AG08396 (cell line): ENCODE data around the gene ICAM1.
A peak's percentile ranks its signal among the peaks of the same experiment; 100 is the strongest.

ENCODE experiments used
- DNase-seq: peaks from one replicate; pipeline ENCODE4 v3.0.0; 2012; ENCODE audit warnings: low spot score, mixed read lengths

Gene ICAM1

DNA sequence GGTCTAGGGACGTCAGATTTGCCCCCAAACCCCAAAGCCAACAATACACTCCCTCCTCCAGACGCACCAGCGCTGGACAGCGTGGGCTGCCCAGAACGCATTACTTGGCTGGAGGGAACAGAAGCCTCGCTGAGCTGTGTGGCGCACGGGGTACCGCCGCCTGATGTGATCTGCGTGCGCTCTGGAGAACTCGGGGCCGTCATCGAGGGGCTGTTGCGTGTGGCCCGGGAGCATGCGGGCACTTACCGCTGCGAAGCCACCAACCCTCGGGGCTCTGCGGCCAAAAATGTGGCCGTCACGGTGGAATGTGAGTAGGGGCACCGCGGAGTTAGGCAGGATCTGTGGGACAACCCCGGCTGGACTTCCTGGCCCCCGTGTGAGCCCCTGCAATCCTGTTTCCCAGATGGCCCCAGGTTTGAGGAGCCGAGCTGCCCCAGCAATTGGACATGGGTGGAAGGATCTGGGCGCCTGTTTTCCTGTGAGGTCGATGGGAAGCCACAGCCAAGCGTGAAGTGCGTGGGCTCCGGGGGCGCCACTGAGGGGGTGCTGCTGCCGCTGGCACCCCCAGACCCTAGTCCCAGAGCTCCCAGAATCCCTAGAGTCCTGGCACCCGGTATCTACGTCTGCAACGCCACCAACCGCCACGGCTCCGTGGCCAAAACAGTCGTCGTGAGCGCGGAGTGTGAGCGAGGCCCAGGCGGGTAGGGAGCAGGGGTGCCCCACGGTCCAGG, 22.9 kb downstream of the ICAM1 start:
- DNase-seq, result no peak

DNA sequence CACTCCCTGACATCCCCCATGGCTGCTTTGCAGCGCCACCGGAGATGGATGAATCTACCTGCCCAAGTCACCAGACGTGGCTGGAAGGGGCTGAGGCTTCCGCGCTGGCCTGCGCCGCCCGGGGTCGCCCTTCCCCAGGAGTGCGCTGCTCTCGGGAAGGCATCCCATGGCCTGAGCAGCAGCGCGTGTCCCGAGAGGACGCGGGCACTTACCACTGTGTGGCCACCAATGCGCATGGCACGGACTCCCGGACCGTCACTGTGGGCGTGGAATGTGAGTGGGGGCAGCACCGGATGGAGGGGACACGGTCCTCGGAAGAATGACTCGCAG, 23.4 kb downstream of the ICAM1 start:
- DNase-seq, result no peak

DNA sequence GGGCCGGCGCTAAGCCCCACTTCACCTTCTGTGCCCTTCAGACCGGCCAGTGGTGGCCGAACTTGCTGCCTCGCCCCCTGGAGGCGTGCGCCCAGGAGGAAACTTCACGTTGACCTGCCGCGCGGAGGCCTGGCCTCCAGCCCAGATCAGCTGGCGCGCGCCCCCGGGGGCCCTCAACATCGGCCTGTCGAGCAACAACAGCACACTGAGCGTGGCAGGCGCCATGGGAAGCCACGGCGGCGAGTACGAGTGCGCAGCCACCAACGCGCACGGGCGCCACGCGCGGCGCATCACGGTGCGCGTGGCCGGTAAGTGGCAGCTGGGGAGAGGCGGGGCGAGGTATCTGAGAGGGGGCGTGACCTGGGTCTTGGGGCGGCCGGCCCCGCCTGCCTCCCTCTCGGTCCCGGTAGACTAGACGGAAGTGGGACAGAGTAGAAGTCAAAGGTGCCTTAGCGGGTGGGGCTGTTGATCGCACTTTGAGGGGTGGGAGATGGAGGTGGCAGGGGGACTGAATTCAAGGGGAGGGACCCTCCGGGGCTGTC, 24.5 kb downstream of the ICAM1 start:
- DNase-seq, result no peak

DNA sequence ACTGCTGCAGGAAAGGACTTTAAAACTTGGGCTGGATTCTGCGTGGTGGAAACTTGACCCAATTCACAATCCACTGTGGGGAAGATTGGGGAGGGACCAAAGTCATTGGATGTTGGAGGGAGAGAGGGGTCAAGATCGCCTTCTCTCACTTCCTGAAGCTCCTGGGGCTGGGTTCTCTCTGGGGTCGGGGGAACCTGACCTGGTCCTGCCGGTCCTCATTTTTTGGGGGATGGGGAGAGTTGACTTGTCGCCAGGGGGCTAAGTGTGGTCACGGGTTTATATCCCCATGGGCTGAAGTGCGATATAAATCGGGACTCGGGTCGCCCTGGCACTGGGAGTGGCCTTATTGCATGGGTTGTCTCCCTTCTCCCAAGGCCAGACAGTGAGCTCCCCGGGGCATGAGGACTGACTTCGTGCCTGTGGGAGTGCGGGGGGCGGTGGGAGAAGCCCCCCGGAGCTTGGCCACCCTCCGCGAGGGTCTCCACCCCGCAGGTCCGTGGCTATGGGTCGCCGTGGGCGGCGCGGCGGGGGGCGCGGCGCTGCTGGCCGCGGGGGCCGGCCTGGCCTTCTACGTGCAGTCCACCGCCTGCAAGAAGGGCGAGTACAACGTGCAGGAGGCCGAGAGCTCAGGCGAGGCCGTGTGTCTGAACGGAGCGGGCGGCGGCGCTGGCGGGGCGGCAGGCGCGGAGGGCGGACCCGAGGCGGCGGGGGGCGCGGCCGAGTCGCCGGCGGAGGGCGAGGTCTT, 25.1 kb downstream of the ICAM1 start:
- DNase-seq, result no peak

DNA sequence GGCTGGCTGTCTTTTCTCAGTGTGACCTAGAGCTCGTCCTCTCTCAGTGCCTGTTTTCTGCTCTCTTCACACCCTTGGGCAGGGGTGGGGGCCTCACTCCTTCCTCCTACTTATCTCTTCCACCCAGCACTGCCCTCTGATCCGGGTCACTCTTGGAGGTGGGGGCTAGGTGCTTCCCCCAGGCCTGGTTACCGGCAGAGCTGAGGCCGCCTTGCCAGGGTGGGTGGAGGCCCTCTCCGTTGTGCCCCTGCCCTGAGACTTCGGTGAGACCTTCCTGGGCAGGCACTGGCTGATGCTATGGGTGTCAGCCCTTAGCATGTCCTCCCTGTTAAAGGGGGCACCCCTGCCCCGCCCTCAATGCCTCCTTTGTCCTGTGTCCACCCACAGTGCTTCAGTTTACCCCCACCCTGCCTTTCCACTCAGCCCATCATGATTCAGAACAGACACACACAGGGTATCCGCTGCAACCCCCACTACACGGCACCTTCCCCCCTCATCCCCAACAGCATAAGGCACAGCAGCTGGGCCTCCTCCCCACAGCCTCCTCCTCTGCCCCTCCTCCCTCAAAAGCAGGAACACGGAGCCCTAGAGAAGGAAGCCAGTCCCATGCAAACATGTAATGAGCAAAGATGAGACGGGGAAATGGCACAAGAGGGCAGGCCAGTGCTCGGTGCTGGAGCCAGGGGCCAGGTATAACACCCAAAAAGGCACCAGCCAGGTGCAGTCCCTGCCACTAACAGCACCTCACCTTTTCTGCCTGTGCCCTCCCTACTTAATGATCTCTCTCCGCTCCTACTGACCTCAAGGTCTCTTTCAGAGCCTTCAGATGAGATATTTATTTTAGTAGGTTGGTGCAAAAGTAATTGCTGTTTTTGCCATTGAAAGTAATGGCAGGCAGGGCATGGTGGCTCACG, 28.9 kb downstream of the ICAM1 start:
- DNase-seq, result no peak

DNA sequence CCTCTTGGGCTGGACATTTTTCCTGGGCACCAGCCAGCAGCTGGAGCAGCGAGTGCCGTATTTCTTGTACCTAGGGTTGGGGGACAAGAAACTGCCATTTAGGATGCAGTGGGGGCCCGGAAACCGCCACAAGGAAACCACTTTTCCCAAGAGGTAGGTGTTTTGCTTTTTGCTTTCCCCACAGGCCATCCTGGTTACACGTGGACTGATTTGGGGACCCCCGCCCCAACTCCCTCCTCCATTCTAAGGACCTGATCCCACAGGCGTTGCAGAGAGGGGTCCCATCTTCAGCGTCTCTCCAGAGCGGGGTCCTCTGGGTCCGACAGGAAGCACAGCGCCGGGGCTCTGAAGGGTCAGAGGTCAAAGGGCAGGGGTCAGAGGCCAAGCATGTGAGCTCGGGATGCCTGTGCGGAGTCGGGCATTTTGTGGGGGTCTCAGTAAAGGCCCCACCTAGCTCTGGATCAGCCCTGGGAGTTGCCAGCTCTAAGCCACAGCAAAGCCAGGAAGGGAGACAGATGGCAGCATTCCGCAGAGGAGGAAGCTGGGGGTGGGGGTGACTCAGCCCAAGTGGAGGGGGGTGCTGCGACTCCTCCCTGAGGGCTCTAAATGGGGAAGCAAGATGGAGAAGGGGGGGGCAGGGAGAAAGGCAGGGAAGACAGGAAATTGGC, 34.4 kb downstream of the ICAM1 start:
- DNase-seq, result no peak

DNA sequence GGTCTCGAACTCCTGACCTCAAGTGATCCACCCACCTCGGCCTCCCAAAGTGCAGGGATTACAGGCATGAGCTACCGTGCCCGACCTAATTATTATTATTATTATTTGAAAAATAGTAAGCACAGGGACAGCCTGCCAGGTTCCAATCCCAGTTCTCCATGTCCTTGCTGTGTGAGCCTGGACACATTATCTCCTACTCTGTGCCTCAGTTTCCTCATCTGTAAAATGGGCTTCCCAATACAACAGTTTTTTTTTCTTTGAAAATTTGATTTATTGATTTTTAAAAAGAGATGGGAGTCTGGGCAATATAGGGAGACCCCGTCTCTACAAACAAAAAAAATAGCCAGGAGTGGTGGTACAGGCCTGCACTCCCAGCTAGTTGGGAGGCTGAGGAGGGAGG, 35.4 kb downstream of the ICAM1 start:
- no peak for DNase-seq

DNA sequence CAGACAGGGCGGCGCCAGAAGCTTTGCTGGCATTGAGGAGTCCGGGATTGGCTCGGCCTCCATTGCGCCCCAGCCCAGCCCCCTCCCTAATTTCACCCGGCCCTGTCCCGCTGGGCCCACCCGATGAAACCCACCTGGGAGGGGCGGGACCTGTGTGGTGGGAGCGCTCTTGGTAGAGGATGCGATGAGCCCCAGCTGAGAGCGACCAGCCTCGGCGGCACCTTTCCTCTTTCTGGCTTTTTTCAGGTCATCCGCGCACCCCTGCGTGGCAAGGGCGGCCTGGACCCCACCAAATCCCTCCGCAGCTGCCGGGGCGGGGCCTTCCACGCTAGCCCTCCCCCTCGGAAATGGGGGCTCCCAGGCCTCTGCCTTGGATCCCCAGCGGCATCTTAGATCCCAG, 38.5 kb downstream of the ICAM1 start, which contains the start of gene ZGLP1:
Gene ZGLP1 (minus strand): TSS at position 393 of the 400 bp plus-strand sequence.
- no peak for DNase-seq

DNA sequence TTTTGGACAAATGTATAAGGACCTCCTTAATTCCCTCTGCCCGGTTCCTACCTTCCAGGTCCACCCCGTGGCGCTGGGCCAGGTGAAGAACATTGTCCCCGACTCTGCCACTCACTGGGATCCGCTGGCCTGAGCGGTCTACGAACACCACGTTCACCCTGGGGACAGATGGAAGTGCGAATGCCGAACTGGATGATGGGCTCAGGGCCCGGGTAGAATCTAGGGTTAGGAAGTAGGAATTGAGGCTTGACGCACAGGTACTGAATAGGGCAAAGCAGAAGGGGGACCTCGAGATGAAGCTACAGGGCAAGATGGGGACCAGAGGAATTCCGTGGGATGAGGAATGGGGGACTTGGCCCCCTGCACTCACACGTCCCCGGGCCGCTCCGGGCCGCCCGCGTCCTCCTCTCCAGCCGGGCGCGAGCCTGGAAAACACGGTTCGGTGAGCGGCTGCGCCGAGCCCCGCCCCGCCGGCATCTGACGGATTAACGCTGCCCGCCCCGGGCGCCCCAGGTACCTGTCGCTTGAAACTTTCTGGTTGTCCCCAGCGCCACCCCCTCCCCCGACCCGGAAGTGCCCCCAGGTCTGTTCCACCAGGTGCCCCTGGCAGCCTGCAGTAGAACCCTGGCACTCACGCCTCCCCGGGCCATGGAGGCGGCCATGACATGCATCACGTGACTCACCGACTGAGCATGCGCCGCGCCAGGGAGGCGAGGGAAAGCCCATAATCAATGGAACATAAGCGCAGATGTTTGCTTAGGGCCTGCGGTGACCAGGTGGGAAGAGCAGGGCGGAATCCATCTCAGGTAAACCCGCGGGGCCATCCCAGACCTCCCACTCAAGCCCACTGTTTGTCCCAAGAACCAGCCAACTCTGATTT, 44.7 kb downstream of the ICAM1 start, which contains the start of gene FDX2:
Gene FDX2 (minus strand): TSS at position 681 of the 880 bp plus-strand sequence. CDS start 19 bp downstream, at position 662.
- DNase-seq, result peak; percentile 96

DNA sequence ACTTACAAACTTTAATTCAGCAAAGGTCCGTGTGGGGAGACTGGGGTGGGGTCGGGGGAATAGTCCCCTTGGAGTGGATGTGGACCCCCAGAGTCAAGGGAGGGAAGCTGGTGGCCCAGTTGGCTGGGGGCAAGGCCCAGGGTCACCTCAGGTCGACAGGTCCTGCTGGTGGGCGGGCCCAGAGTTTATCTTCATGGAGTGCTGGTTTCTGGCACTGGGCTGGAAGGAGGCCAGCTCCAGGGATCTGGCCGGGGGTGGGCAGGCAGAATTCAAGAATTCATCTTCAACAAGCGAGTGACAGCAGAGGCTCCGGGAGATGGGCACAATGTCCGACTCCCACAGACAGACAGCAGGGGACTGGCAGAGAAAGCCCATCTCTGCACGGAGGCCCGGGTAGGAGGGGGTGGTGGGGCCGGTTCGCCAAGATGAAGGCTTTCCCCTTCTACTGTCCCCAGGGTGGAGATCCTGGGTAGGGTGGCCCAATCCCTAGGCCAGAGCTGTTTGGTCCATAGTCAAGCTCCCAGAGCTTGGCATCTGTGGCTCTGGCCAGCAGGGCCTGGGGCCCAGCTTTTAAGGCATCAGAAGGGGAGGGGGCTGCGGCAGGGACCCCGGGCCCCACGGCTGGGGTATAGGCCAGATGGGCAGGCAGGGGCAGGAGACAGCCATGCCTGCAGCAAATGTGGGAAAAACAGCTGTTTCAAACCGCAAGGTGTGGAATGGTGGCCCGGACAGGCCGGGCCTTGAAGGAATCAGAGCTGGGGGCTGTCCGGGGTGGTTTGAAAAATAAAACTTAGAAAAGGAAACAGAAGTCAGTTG, 45.5 kb downstream of the ICAM1 start:
- no peak for DNase-seq

DNA sequence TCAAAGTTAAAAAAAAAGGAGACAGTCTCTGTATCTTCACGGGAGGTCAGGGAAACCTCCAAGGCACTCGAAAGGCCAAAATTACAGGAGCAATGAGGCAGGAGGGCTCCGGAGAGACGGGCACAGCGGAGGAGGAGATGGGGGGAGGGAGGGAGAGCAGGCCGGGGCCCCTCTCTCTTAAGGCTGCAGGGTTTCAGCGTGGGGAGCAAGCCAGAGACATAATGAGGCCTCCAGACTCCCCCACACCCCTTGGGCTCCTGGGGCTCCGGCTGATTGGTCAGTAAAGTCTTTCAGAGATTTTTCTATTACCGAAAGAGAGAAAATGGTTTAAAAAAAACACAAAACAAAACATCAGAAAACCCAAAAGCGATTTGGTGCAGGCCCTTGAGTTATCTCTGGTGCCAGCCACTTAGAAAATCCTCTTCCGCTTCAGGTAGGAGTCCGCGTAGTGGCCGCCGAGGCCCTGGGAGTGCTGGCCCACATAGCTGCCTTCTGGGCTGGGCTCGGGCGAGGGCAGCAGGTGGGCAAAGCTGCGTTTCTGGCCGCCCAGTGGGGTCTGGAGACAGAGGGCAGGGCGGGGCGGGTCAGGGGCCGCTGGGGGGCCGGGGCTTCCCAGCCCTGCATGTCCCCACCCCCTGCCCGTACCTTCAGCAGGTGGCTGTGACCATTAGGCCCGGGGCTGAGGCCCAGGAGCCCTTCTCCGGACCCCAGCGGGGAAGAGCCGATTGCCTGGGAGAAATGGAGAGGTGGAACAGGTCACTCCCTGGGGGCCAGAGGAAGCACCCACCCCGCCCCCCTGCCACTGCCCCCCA, 46.3 kb downstream of the ICAM1 start:
- DNase-seq, result no peak

DNA sequence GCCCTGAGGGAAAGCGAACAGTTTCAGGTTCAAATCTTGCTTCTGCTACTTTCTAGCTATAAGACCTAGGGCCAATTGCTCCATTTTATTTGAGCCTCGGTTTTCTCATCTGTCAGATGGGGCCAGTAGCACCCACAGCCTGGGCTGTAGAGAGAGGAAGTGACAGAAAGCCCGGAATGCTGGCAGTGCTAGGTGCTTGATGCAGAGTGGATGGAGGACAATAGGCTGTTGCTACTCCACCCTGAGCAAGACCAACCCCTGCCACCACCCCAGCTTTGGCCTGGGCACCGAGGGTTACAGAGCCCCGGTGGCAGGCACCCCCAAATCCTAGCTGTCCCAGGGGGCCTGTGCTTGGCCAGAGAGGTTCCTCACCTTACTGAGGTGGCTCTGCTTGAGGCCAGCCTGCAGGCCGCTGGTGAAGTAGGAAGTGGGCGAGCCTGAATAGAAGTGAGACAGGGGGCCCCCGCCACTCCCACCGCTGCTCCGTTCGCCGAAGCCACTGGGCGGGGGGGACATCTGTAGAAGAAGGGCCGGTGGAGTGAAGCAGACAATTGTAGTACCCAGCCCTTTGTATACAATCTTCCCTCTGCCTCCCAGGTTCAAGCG, 47.0 kb downstream of the ICAM1 start:
- DNase-seq, result no peak

DNA sequence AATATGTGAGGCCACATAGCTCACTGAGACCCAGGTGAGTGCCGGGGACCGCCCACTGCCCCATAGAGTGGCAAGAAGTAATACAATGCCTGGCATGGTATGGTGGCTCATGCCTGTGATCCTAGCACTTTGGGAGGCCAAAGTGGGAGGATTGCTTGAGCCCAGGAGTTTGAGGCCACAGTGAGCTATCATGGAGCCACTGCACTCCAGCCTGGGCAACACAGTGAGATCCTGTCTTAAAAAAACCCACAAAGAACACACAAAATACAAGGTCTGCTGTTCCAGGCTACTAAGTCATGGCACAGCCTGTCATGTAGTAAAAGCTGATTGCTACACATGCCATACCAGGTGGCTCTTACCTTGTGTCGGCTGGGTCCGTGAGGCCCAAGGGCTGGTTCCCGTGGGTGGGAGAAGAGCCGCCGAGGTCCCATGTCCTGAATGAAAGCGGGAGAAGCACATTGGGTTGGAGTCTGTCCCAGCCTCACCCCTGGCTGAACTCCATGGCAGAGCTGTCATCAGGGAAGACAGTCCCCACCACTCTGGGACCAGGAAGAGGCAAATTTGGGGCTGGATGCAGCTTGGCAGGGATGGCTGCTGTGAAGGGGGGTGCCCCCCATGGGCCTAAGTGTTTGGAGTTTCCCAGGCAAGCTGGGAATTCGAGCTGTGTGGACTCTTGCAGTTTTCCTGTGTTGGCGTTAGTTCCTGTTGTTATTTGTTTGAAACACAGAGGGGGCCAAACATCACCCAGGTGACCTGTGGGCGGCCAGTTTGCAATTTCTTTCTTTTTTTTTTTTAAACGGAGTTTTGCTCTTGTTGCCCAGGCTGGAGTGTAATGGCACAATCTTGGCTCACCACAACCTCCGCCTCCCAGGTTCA, 48.1 kb downstream of the ICAM1 start:
- DNase-seq, result peak; percentile 1

DNA sequence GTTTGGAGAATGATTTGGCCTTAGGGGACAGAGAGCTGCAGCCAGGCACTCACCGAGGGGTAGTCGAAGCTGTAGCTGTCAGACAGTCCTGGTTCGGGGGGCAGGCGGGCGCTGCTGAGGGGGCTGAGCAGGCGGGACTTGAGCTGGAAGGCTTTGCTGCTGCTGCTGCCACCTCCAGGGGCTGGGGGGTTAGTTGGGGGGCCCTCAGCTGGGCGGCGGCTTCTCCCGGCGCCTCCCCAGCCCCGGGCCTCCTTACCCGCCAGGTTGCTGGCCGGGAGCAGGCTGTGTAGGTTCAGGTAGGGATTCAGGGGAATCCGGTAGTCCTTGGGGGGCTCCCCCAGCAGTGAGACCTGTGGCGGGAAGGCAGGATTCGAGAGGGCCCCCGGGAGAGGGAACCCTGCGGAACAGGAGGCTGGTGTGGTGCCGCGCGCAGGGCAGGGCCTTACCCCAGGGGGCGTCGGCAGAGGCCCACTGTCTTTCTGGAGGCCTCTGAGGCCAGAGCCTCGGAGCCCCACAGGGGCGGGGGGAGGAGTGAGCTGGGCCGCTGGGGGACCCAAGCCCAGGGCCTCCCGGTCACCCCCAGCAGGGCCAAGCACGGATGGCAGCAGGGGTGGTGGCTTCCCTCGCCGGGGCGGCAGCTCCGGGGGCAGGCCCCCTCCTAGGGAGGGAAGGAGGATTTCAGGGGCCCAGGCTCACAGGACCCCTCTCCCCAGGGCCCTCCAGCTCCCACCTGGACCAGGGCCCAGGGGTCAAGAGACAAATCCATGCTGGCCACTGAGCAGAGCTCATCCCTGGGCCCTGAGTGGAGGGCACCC, 49.9 kb downstream of the ICAM1 start:
- DNase-seq, result peak; percentile 8

DNA sequence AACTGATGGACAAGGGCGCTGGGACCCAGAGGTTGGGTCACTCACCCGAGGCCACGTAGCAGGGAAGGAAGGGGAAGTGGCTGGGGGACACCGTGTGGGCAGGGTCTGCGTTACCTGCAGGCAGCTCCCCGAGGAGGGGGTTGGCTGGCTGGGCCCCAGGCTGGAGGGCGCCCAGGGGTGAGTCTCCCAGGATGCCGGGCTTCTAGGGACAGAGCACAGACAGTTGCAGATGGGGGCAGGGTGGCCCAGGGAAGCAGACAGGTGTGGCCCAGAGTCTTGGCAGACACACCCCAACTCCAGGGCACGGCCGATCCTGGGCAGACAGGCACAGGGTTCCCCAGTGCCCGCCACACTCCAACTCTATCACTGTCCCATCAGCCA, 50.5 kb downstream of the ICAM1 start:
- peak; percentile 3 for DNase-seq
